ENCODE data around the gene DNAJC25. TPM values are rescaled to one million over a fixed set of nuclear protein-coding genes. Genes with fewer than 3 reads are reported as not detected.

Gene DNAJC25
- total RNA-seq, 1 experiment from 2014 or later: 10.2 TPM

DNA sequence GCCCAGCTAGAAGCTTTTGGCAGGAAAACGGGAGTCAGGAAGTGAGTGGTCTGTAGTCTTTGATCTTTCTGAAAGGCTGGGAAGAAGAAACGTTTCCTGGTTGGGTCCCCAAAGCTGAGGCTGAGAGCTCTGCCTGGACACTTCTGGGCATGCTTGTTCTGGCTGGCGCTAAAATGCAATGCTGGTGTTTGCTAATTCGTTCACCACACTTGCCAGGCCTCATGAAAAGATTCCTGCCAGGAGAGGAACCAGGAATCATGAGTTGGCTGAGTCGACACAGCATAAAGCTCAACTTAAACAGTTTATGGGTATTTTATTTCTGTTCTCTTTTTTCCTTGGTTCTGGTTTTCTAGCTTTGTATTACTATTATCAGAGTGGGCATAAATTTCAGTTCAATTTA, 21.0 kb upstream of the DNAJC25 start:
- Histone ChIP-seq H3K4me1 (peaks cover 8% of the 10 kb centered on the region), H3K9me3 (no peaks in the 10 kb centered on the region), H3K36me3 (ENCODE audit: control insufficient read depth, insufficient read depth, low read length) (no peaks in the 10 kb centered on the region), H3K27me3 (replicated peaks; ENCODE audit: control insufficient read depth, insufficient read depth, low read length) (no peaks in the 10 kb centered on the region), H3K4me3 (ENCODE audit: low read depth, low read length) (no peak overlapping the region)
- Mint-ChIP-seq H3K27ac (ENCODE audit: unreplicated experiment) (no peak overlapping the region), H3K27me3 (ENCODE audit: insufficient read depth, unreplicated experiment) (no peaks in the 10 kb centered on the region), H3K4me3 (ENCODE audit: unreplicated experiment) (no peak overlapping the region), H3K4me1 (ENCODE audit: low read depth, unreplicated experiment) (peaks cover 16% of the 10 kb centered on the region), H3K36me3 (ENCODE audit: insufficient read depth, unreplicated experiment) (no peaks in the 10 kb centered on the region), H3K9me3 (ENCODE audit: unreplicated experiment) (no peaks in the 10 kb centered on the region)
- no TSS peak for BruUV-seq (replicated peaks)
- TF ChIP-seq, protein P1, sequence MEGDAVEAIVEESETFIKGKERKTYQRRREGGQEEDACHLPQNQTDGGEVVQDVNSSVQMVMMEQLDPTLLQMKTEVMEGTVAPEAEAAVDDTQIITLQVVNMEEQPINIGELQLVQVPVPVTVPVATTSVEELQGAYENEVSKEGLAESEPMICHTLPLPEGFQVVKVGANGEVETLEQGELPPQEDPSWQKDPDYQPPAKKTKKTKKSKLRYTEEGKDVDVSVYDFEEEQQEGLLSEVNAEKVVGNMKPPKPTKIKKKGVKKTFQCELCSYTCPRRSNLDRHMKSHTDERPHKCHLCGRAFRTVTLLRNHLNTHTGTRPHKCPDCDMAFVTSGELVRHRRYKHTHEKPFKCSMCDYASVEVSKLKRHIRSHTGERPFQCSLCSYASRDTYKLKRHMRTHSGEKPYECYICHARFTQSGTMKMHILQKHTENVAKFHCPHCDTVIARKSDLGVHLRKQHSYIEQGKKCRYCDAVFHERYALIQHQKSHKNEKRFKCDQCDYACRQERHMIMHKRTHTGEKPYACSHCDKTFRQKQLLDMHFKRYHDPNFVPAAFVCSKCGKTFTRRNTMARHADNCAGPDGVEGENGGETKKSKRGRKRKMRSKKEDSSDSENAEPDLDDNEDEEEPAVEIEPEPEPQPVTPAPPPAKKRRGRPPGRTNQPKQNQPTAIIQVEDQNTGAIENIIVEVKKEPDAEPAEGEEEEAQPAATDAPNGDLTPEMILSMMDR (IDR thresholded peaks at IDR 0.05; ENCODE audit: insufficient read depth in 1 of 2, low read depth in 1 of 2, low read length in 1 of 2, severe bottlenecking in 1 of 2, unreplicated experiment in 1 of 2): no peak
- ChIA-PET POLR2A (no interaction called here), CTCF (no interaction called here)
- intact Hi-C loops (cut with micrococcal nuclease; ENCODE audit: unreplicated experiment): no loop called here
- no peak for DNase-seq

DNA sequence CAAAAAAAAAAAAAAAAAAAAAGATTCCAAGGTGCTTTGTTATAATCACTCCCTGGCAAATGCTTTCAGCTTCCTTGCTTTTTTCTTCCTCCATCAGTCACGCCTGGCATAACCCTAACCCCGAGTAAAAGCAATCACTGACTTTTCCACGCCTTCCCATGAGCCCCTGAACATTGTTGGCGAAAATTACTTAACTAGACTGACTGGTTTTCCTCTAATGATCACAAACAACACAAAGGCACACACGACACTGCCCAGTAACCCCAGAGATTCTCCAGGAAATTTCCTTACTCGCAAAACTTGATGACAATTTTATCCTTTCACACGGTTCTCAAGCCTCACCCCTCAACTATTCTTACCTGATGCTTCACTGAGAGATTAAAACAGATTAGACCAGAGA, 20.3 kb upstream of the DNAJC25 start:
- no peaks in the 10 kb centered on the region for H3K27me3 Mint-ChIP-seq (ENCODE audit: insufficient read depth, unreplicated experiment)
- Histone ChIP-seq H3K27me3 (replicated peaks; ENCODE audit: control insufficient read depth, insufficient read depth, low read length) (no peaks in the 10 kb centered on the region), H3K4me3 (ENCODE audit: low read depth, low read length) (no peak overlapping the region), H3K9me3 (no peaks in the 10 kb centered on the region), H3K36me3 (ENCODE audit: control insufficient read depth, insufficient read depth, low read length) (no peaks in the 10 kb centered on the region), H3K4me1 (0 out of 2 replicates have a peak, but pooled peaks cover 3% of the 10 kb centered on the region)
- H3K27ac Mint-ChIP-seq (ENCODE audit: unreplicated experiment): no peak overlapping the region
- H3K4me3 Mint-ChIP-seq (ENCODE audit: unreplicated experiment): no peak overlapping the region
- BruUV-seq (replicated peaks): no TSS peak
- TF ChIP-seq, protein P1 (IDR thresholded peaks at IDR 0.05; ENCODE audit: insufficient read depth in 1 of 2, low read depth in 1 of 2, low read length in 1 of 2, severe bottlenecking in 1 of 2, unreplicated experiment in 1 of 2): no peak
- no peak for DNase-seq
- POLR2A ChIA-PET: no interaction called here
- H3K36me3 Mint-ChIP-seq (ENCODE audit: insufficient read depth, unreplicated experiment): no peaks in the 10 kb centered on the region
- peaks cover 10% of the 10 kb centered on the region for H3K4me1 Mint-ChIP-seq (ENCODE audit: low read depth, unreplicated experiment)
- no peaks in the 10 kb centered on the region for H3K9me3 Mint-ChIP-seq (ENCODE audit: unreplicated experiment)
- CTCF ChIA-PET: no interaction called here
- intact Hi-C loops (cut with micrococcal nuclease; ENCODE audit: unreplicated experiment): no loop called here

DNA sequence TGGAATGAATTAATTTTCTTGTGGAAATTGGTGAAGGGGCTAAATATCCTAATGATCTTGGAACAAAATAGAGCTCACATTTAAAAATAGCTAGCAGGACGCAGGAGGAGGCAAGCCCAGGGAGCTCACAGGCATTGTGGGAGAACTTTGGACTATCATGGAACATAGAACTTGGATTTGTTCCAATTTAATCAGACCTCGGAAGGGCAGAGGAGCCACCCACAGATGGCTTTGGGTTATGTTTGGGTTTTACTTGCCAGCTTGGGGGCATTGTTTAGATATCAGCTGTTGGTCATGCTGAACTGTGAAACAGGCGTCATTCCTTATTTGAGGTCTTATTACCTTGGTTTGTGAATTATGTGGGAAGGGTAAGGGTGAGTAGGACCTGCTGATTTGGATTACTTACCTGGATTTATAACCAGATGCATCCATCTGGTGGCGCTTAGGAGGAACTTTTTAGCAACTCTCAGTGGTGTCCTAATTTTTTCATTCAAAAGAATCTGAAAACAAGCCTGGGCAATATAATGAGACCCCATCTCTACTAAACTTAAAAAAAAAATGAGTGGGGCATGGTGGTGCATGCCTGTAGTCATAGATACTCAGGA, 17.6 kb upstream of the DNAJC25 start:
- Mint-ChIP-seq H3K9me3 (ENCODE audit: unreplicated experiment) (no peaks in the 10 kb centered on the region), H3K4me3 (ENCODE audit: unreplicated experiment) (no peak overlapping the region), H3K36me3 (ENCODE audit: insufficient read depth, unreplicated experiment) (no peaks in the 10 kb centered on the region), H3K27me3 (ENCODE audit: insufficient read depth, unreplicated experiment) (no peaks in the 10 kb centered on the region), H3K27ac (ENCODE audit: unreplicated experiment) (no peak overlapping the region), H3K4me1 (ENCODE audit: low read depth, unreplicated experiment) (peaks cover 10% of the 10 kb centered on the region)
- Histone ChIP-seq H3K4me1 (0 out of 2 replicates have a peak, but pooled peaks cover 3% of the 10 kb centered on the region), H3K4me3 (ENCODE audit: low read depth, low read length) (no peak overlapping the region), H3K27me3 (replicated peaks; ENCODE audit: control insufficient read depth, insufficient read depth, low read length) (no peaks in the 10 kb centered on the region), H3K9me3 (no peaks in the 10 kb centered on the region), H3K36me3 (ENCODE audit: control insufficient read depth, insufficient read depth, low read length) (no peaks in the 10 kb centered on the region)
- CTCF ChIA-PET: no interaction called here
- no peak for DNase-seq
- POLR2A ChIA-PET: no interaction called here
- intact Hi-C loops (cut with micrococcal nuclease; ENCODE audit: unreplicated experiment): no loop called here
- BruUV-seq (replicated peaks): no TSS peak
- TF ChIP-seq, protein P1 (IDR thresholded peaks at IDR 0.05; ENCODE audit: insufficient read depth in 1 of 2, low read depth in 1 of 2, low read length in 1 of 2, severe bottlenecking in 1 of 2, unreplicated experiment in 1 of 2): no peak

Data from Caco-2 (cell line).